Measurements from ENCODE around the gene RPS6KC1. TPM values are rescaled to one million over a fixed set of nuclear protein-coding genes. Genes with fewer than 3 reads are reported as not detected.
"Not testable (repeated sequence)": the region's sequence is repeated elsewhere in the genome, so short reads cannot be mapped to it uniquely, and the experiment has no call there.

The RPS6KC1 gene
- total RNA-seq, 1 donor: 35.1 TPM

- Histone ChIP-seq H3K79me2 (ENCODE audit: insufficient read depth, low read length) (peaks cover 30% of the 10 kb centered on the region), H3K4me1 (ENCODE audit: insufficient read depth, low read length) (no peaks in the 10 kb centered on the region), H3K9me3 (ENCODE audit: low read depth, low read length) (no peaks in the 10 kb centered on the region), H3K4me3 (ENCODE audit: insufficient read depth, low read length) (no peak overlapping the region), H3K36me3 (ENCODE audit: insufficient read depth, low read length) (peaks cover 5% of the 10 kb centered on the region), H3K27ac (ENCODE audit: low read depth, low read length) (no peak overlapping the region), H2AFZ (ENCODE audit: low read length) (no peak overlapping the region), H4K20me1 (ENCODE audit: insufficient read depth, low read length) (no peaks in the 10 kb centered on the region), H3K27me3 (ENCODE audit: insufficient read depth, low read length) (no peaks in the 10 kb centered on the region), H3K4me2 (ENCODE audit: insufficient read depth, low read length) (no peak overlapping the region)
- no peak for DNase-seq (ENCODE audit: insufficient read length, low spot score, missing footprints)
- no peak for TF ChIP-seq CTCF (IDR thresholded peaks at IDR 0.05; ENCODE audit: extremely low read depth, low read depth, low read length)
These were observed 143.3 kb downstream of the RPS6KC1 start for GRCh38 chr1:213194383-213194782.

GRCh38 chr1:213194855-213195254 lies 143.8 kb downstream of the RPS6KC1 start:
- H3K4me1 ChIP-seq (ENCODE audit: insufficient read depth, low read length): no peaks in the 10 kb centered on the region
- no peak overlapping the region for H2AFZ ChIP-seq (ENCODE audit: low read length)
- TF ChIP-seq CTCF (IDR thresholded peaks at IDR 0.05; ENCODE audit: extremely low read depth, low read depth, low read length): no peak
- no peak overlapping the region for H3K27ac ChIP-seq (ENCODE audit: low read depth, low read length)
- no peak for DNase-seq (ENCODE audit: insufficient read length, low spot score, missing footprints)
- H3K27me3 ChIP-seq (ENCODE audit: insufficient read depth, low read length): no peaks in the 10 kb centered on the region
- H3K4me3 ChIP-seq (ENCODE audit: insufficient read depth, low read length): no peak overlapping the region
- H3K79me2 ChIP-seq (ENCODE audit: insufficient read depth, low read length): peaks cover 30% of the 10 kb centered on the region
- no peak overlapping the region for H3K4me2 ChIP-seq (ENCODE audit: insufficient read depth, low read length)
- peaks cover 5% of the 10 kb centered on the region for H3K36me3 ChIP-seq (ENCODE audit: insufficient read depth, low read length)
- no peaks in the 10 kb centered on the region for H3K9me3 ChIP-seq (ENCODE audit: low read depth, low read length)
- H4K20me1 ChIP-seq (ENCODE audit: insufficient read depth, low read length): no peaks in the 10 kb centered on the region

GRCh38 chr1:213196328-213197054 lies 145.4 kb downstream of the RPS6KC1 start:
- H3K4me1 ChIP-seq (ENCODE audit: insufficient read depth, low read length); H3K9me3 ChIP-seq (ENCODE audit: low read depth, low read length); H2AFZ ChIP-seq (ENCODE audit: low read length); DNase-seq (ENCODE audit: insufficient read length, low spot score, missing footprints); H3K36me3 ChIP-seq (ENCODE audit: insufficient read depth, low read length); H3K27ac ChIP-seq (ENCODE audit: low read depth, low read length); H3K4me2 ChIP-seq (ENCODE audit: insufficient read depth, low read length); H3K4me3 ChIP-seq (ENCODE audit: insufficient read depth, low read length); H4K20me1 ChIP-seq (ENCODE audit: insufficient read depth, low read length); H3K27me3 ChIP-seq (ENCODE audit: insufficient read depth, low read length): not testable (repeated sequence)
- peaks cover 26% of the 10 kb centered on the region for H3K79me2 ChIP-seq (ENCODE audit: insufficient read depth, low read length)

GRCh38 chr1:213200630-213201029 lies 149.6 kb downstream of the RPS6KC1 start:
- no peak overlapping the region for H3K4me3 ChIP-seq (ENCODE audit: insufficient read depth, low read length)
- no peak overlapping the region for H3K4me2 ChIP-seq (ENCODE audit: insufficient read depth, low read length)
- peaks cover 10% of the 10 kb centered on the region for H3K79me2 ChIP-seq (ENCODE audit: insufficient read depth, low read length)
- no peaks in the 10 kb centered on the region for H3K4me1 ChIP-seq (ENCODE audit: insufficient read depth, low read length)
- DNase-seq (ENCODE audit: insufficient read length, low spot score, missing footprints): no peak
- no peak overlapping the region for H3K27ac ChIP-seq (ENCODE audit: low read depth, low read length)
- no peak for TF ChIP-seq CTCF (IDR thresholded peaks at IDR 0.05; ENCODE audit: extremely low read depth, low read depth, low read length)
- no peaks in the 10 kb centered on the region for H3K9me3 ChIP-seq (ENCODE audit: low read depth, low read length)
- H2AFZ ChIP-seq (ENCODE audit: low read length): no peak overlapping the region
- no peaks in the 10 kb centered on the region for H4K20me1 ChIP-seq (ENCODE audit: insufficient read depth, low read length)
- H3K36me3 ChIP-seq (ENCODE audit: insufficient read depth, low read length): peaks cover 9% of the 10 kb centered on the region
- H3K27me3 ChIP-seq (ENCODE audit: insufficient read depth, low read length): no peaks in the 10 kb centered on the region

Data from osteoblast (primary cell).